HG02885 (cell line): ENCODE measurements around the gene SMIM21.

Source experiments
- ATAC-seq: cut with Tn5 transposase; IDR thresholded peaks from one replicate; pipeline ENCODE4 v1.9.1; 2021; ENCODE audit warnings: mild to moderate bottlenecking; ENCODE audit not compliant: unreplicated experiment, poor library complexity

Gene SMIM21

DNA sequence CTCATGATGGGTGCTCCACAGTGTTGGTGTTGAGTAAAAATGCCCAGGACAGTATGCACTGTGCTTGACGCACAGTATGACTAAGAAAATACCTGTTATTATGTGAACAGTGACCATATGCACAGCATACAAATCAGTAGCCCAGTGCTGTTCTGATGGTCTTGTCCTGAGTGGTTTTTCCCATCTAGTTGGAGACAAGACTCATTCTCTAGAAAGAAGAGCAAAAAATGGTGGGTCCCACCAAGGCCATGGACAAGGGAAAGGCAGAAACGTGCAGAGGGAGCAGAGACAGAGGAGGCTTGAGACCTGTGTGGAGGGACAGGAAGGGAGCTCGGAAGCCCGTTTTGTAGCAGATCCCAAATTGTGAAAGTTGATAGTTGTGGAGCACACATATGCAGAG lies 987 bp upstream of the SMIM21 start:
- no peak for ATAC-seq

DNA sequence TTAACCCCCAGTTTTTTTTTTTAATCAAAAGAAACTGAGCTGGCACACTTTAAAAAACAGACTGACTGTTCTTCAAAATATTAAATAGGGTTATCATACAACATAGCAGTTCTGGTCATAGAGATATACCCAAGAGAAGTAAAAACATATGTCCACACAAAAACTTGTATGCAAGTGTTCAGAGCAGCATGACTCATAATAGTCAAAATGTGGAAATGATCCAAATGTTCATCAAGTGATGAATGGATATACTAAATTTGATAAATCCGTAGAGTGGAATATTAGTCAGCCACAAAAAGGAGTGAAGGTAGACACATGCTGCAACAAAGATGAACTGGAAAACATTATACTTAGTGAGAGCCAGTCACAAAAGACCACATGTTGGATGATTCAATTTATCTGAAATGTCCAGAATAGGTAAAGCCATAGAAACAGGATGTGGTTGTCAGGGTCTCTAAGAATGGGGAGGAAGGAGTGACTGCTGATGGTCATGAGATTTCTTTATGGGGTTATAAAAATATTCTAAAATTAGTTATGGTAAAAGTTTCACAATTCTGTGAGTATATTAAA lies 5.1 kb downstream of the SMIM21 start:
- ATAC-seq = no peak

DNA sequence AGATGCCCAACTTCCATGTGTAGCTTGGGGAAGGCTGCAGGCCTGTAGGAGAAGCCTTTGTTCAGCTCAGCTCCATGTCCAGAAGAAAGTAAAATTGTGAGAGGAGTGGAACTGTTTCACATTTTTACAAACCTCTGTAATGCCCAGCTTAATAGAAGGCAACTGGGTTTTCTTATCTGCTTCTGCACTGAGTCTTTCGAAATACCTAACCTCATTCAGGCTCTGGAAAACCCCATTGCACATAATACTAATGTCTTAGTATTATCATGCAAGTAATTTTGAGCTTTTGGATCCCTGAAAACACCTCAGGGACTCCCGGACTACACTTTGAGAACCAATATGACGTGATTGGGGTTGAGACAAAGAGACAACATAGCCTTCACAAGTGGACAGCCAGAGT lies 5.8 kb downstream of the SMIM21 start:
- no peak for ATAC-seq

DNA sequence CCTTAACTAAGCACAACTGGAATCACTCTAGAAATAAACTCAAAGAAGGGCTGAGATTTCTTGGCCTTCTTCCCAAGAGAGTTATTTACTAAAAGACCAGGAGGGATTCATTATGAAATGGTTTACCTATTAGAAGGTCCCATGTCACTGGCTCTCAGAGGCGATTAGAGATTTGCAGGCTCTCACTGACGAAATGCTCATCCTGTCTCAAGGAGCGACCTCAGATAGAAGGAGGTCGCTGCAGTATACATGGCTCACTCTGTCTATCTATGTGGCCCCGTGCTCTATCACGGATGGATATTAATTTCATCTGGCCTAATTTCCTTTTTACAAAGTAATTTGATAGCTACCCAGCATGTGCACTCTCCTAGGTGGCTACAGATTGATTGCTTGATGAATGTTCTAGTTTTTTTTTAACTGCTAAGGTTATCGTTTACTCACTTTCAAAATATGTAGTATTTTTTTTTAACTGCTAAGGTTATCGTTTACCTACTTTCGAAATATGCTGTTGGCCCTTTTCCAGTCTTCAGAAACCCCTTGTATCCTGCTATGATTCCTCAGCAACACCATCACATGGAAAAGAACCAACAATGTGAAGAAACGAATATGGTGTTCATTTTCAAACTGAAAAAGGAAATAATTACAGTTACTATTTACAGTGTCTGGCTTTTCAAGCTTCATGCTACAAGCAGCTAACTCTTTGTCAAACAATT lies 9.1 kb downstream of the SMIM21 start:
- ATAC-seq = no peak

DNA sequence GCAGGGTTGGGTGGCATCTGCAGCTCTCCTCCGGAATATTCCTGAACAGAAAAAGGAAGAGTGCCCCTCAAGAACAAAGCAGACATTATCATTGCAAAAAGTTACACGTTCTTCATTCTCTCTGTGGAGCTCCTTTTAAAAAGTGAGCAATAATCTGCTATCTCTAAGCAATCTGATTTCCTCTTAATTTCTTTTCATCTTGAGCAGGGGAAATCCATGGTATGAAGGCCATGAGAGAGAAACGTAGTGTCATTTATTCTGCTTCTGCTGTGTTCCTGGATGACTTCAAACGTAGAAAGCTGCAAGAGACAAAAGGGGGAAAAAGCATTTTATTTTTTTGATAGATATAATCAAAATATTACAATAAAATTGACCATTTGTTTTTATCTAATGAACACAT lies 16.9 kb downstream of the SMIM21 start:
- no peak for ATAC-seq

GRCh38 chr18:75409806-75410205 lies 17.7 kb downstream of the SMIM21 start:
- ATAC-seq = no peak

GRCh38 chr18:75408554-75409506 lies 18.7 kb downstream of the SMIM21 start:
- no peak for ATAC-seq

GRCh38 chr18:75407468-75408437 lies 19.8 kb downstream of the SMIM21 start:
- no peak for ATAC-seq

DNA sequence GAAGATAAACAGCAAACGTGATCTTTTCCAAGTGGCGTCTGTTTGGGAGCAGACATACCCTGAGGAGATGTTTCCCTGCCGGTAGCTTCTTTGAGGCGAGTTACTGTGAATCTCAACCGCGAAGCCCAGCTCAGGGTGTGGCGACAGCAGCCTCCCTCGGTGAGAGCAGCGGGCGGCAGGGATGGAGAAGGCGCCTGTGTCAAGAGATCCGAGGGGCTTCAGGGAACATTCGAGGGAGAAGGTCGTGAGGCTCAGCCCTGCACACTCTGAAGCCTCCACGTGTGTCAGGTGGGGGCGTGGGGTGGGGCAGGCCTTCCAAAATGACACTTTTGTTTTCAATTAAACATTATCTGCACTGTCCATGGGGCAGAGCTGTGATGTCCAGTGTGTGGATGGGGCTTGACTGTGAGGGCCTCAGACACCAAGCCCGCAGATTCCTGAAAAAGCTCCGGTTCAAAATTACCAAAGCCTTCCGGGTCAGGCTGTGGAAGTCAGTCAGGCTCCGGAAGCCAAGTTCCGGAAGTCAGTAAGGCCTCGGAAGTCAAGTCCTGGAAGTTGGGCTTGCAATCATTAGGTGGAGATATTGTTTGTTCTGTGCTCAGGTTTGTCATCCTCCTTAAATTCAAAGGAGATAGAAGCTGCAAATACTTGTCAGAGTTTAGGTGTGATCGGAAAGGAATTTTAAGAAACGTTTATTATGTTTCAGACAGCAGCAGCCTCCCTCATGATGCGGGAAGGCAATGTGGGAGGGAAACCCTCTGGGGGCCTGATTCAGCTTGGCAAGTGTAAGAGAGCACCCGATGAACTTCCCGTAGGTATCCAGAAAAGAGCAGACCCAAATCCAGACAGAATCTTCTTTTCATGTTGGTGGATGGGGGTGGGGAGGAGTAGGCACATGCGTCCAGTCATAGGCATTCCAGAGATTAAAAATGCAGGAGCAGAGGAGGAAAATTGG lies 20.7 kb downstream of the SMIM21 start:
- ATAC-seq = no peak

GRCh38 chr18:75405351-75405750 lies 22.2 kb downstream of the SMIM21 start:
- no peak for ATAC-seq

GRCh38 chr18:75400366-75400765 lies 27.1 kb downstream of the SMIM21 start:
- ATAC-seq = no peak

- no peak for ATAC-seq
These were observed 32.4 kb downstream of the SMIM21 start for GRCh38 chr18:75395137-75395536.

DNA sequence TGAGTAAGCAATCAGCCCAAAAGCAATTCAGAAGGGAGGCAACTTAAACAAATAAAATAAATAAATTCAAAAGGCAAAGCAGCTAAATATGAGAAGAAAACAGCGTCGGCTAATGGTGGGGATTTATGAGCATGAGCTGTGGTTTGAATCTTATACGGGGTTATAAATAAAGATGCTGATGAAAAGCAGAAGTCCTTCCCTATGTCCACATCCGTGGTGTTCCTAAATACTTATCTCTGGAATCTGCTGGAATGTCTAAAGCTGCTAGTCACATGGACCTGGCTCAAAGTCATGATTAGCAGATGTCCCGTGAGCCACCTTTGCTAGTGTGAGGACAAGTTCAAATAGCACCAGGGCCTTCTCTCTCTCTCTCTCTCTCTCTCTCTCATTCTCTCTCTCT lies 33.8 kb downstream of the SMIM21 start:
- no peak for ATAC-seq

DNA sequence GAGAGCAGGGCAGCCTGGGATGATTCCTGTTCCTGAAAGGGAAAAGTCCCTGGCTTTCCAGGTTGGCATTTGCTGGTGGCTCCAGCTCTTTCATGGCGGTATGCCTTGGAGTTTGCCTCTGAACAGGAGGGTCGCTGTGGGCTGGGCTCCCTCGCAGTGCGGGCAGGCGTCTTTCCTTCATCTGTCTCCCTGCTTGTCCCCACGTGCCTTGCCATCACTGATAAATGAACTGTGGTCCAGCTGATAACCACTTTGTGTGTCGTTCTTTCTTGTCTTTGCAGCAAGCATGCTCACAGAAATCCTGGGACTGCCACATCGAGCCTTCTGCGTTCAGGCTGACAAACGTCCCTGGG lies 35.3 kb downstream of the SMIM21 start:
- ATAC-seq = no peak

DNA sequence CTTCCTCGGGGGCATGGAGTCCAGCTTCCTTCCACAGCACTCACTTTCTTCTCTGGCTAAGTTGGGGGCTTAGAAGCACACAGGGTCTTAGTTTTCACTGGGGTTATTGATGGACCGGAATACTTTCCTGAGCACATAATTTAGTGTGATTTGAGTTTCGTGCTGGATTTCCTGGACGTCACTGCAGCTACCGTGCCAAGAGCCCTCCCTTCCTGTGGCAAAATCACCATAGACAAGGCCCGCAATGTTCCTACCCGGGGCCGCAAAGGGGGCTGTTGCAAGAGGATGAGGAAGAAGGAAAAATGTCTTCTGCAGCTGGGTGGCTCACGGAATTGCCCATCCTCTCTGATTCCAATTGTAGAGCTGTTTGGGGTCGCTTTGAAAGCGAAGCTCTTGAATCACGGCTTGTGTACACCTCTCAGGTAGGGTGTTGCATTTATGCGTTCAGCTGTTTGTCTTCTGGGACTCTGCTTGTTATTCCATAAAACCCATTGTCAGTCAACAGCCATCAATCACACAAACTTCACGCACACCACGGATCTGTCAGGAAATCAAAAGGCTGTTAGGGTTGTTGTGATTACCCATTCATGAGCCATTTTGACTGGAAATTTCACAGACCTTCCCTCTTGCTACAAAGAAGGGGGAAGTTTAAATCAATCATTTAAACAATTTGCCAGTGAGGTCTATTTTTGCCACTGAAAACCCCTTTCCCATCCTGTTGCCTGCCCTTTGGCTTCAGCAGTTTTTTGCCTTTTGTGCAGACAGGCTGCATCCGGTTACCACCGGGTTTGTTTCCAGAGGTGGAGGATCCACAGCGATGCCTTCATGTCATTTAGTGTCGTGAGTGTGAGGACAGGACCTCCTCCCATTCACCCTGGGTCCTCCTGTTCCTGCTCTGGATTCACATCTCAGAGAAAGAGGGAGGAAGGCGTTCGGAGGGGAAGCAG lies 36.0 kb downstream of the SMIM21 start:
- no peak for ATAC-seq

GRCh38 chr18:75390854-75391253 lies 36.6 kb downstream of the SMIM21 start:
- ATAC-seq = no peak

GRCh38 chr18:75384144-75384543 lies 43.4 kb downstream of the SMIM21 start:
- no peak for ATAC-seq
